SU-DHL-6 (cell line): ENCODE results near the gene ATP10A.

Experiments used
- H2AFZ ChIP-seq: fragments of 200-600 bp; sonication (generic); 2 replicates; pipeline ENCODE4 v1.6.1; 2014; ENCODE audit warnings: low read depth, mild to moderate bottlenecking, moderate library complexity, mixed read lengths, antibody characterized with exemption, low read length; ENCODE audit not compliant: severe bottlenecking
- H3F3A ChIP-seq: fragments of 200-600 bp; shearing (Covaris generic); 2 replicates; pipeline ENCODE4 v1.6.0; 2016; ENCODE audit warnings: antibody characterized with exemption, mild to moderate bottlenecking; ENCODE audit not compliant: insufficient read depth
- H3K27ac ChIP-seq: fragments of 200-600 bp; sonication (generic); 2 replicates; pipeline ENCODE4 v1.5.1; 2016; ENCODE audit warnings: low read depth, mild to moderate bottlenecking, low read length, moderate library complexity, mixed read lengths
- H3K27me3 ChIP-seq: fragments of 200-600 bp; sonication (generic), shearing (Covaris generic); 2 replicates; pipeline ENCODE4 v1.6.0; 2014; ENCODE audit warnings: mild to moderate bottlenecking, low read length
- H3K36me3 ChIP-seq: fragments of 200-600 bp; sonication (generic); 2 replicates; pipeline ENCODE4 v1.6.1; 2014; ENCODE audit warnings: mild to moderate bottlenecking, low read length, mixed read lengths
- H3K4me2 ChIP-seq: fragments of 300-600, 200-600 bp; shearing (Covaris generic), sonication (generic); 2 replicates; pipeline ENCODE4 v1.6.0; 2014; ENCODE audit warnings: low read length, low read depth, mild to moderate bottlenecking; ENCODE audit not compliant: poor library complexity, severe bottlenecking
- H3K4me3 ChIP-seq: fragments of 200-600 bp; sonication (generic); 2 replicates; pipeline ENCODE4 v1.5.1; 2014; ENCODE audit warnings: antibody characterized with exemption, low read length, mild to moderate bottlenecking, mixed read lengths; ENCODE audit not compliant: insufficient read depth, poor library complexity, severe bottlenecking
- H3K79me2 ChIP-seq: fragments of 200-600 bp; sonication (generic); 2 replicates; pipeline ENCODE4 v1.6.1; 2014; ENCODE audit warnings: mild to moderate bottlenecking, low read length, moderate library complexity; ENCODE audit not compliant: insufficient read depth
- H3K9ac ChIP-seq: fragments of 200-600 bp; sonication (generic); 2 replicates; pipeline ENCODE4 v1.7.0; 2014; ENCODE audit warnings: mild to moderate bottlenecking, low read length
- H3K9me2 ChIP-seq: fragments of 200-600 bp; sonication (generic); replicated peaks from 2 replicates; pipeline ENCODE4 v1.6.1; 2014; ENCODE audit warnings: low read length; ENCODE audit not compliant: insufficient read depth
- H3K9me3 ChIP-seq: fragments of 200-600 bp; sonication (generic); 2 replicates; pipeline ENCODE4 v1.6.1; 2014; ENCODE audit warnings: low read length, mixed read lengths; ENCODE audit not compliant: insufficient read depth
- H4K20me1 ChIP-seq: fragments of 200-600 bp; sonication (generic); 2 replicates; pipeline ENCODE4 v1.6.1; 2014; ENCODE audit warnings: low read depth, mild to moderate bottlenecking, antibody characterized with exemption, low read length, moderate library complexity, mixed read lengths
- CTCF ChIP-seq: fragments of 200-600 bp; sonication (generic); IDR thresholded peaks from one replicate; pipeline ENCODE4 v1.5.1; 2017; ENCODE audit warnings: antibody characterized with exemption, mild to moderate bottlenecking, low read length, moderate library complexity; ENCODE audit not compliant: insufficient read depth, poor library complexity, severe bottlenecking
- EZH2phosphoT487 ChIP-seq: fragments of 200-600 bp; sonication (generic), shearing (Covaris generic); conservative IDR thresholded peaks from 2 replicates; pipeline ENCODE4 v1.6.1; 2018; ENCODE audit warnings: mild to moderate bottlenecking, antibody characterized with exemption, low read length, moderate library complexity, mixed read lengths

ATP10A gene

GRCh38 chr15:25682340-25682739 lies 180.8 kb downstream of the ATP10A start:
- TF ChIP-seq CTCF = no peak
- no peak for TF ChIP-seq EZH2phosphoT487
- H3K27ac ChIP-seq = no peak overlapping the region
- H2AFZ ChIP-seq = no peak overlapping the region
- no peak overlapping the region for H3K9ac ChIP-seq
- no peaks in the 10 kb centered on the region for H3F3A ChIP-seq
- H3K27me3 ChIP-seq = no peaks in the 10 kb centered on the region
- H3K4me3 ChIP-seq = no peak overlapping the region
- no peaks in the 10 kb centered on the region for H3K79me2 ChIP-seq
- no peaks in the 10 kb centered on the region for H3K9me3 ChIP-seq
- no peaks in the 10 kb centered on the region for H4K20me1 ChIP-seq
- no peaks in the 10 kb centered on the region for H3K9me2 ChIP-seq
- H3K36me3 ChIP-seq = no peaks in the 10 kb centered on the region
- H3K4me2 ChIP-seq = no peak overlapping the region

GRCh38 chr15:25680686-25681025 lies 182.5 kb downstream of the ATP10A start:
- H3K9me3 ChIP-seq = no peaks in the 10 kb centered on the region
- no peaks in the 10 kb centered on the region for H3K27me3 ChIP-seq
- no peaks in the 10 kb centered on the region for H3K9me2 ChIP-seq
- no peak overlapping the region for H3K27ac ChIP-seq
- TF ChIP-seq EZH2phosphoT487 = no peak
- TF ChIP-seq CTCF = no peak
- H4K20me1 ChIP-seq = no peaks in the 10 kb centered on the region
- H3K36me3 ChIP-seq = no peaks in the 10 kb centered on the region
- H3K9ac ChIP-seq = no peak overlapping the region
- H3K4me2 ChIP-seq = no peak overlapping the region
- H3K4me3 ChIP-seq = no peak overlapping the region
- H3K79me2 ChIP-seq = no peaks in the 10 kb centered on the region
- no peaks in the 10 kb centered on the region for H3F3A ChIP-seq
- H2AFZ ChIP-seq = no peak overlapping the region

GRCh38 chr15:25679964-25680685 lies 183.0 kb downstream of the ATP10A start:
- Histone ChIP-seq H3K27ac (no peak overlapping the region), H3K4me2 (no peak overlapping the region), H4K20me1 (no peaks in the 10 kb centered on the region), H3K36me3 (no peaks in the 10 kb centered on the region), H3K9ac (no peak overlapping the region), H3K4me3 (no peak overlapping the region), H3K9me2 (no peaks in the 10 kb centered on the region), H3F3A (no peaks in the 10 kb centered on the region), H3K79me2 (no peaks in the 10 kb centered on the region), H3K27me3 (no peaks in the 10 kb centered on the region), H3K9me3 (no peaks in the 10 kb centered on the region), H2AFZ (no peak overlapping the region)
- TF ChIP-seq EZH2phosphoT487 (no peak), CTCF (no peak)
